Karpas-422 (cell line): ENCODE results near the gene ANKRD33B. TPM values are rescaled to one million over a fixed set of nuclear protein-coding genes. Genes with fewer than 3 reads are reported as not detected.
A peak's percentile ranks its signal among the peaks of the same experiment; 100 is the strongest.
"Not testable (repeated sequence)": the region's sequence is repeated elsewhere in the genome, so short reads cannot be mapped to it uniquely, and the experiment has no call there.

Experiments
- DNase-seq: peaks from one replicate; pipeline ENCODE4 v3.0.0-alpha.2; 2015
- H2AFZ ChIP-seq: fragments of 200-600 bp; sonication (generic); 2 replicates; pipeline ENCODE4 v1.6.1; 2014; ENCODE audit warnings: antibody characterized with exemption, low read length, mixed read lengths
- H3K27ac ChIP-seq: fragments of 200-600 bp; sonication (generic); 2 replicates; pipeline ENCODE4 v1.5.1; 2014; ENCODE audit warnings: mild to moderate bottlenecking, low read length, moderate library complexity
- H3K27me3 ChIP-seq: fragments of 200-600 bp; sonication (generic); 2 replicates; pipeline ENCODE4 v1.6.1; 2014; ENCODE audit warnings: low read length, mixed read lengths
- H3K36me3 ChIP-seq: fragments of 200-600 bp; sonication (generic); 2 replicates; pipeline ENCODE4 v1.6.1; 2014; ENCODE audit warnings: low read length, mixed read lengths; ENCODE audit not compliant: insufficient read depth
- H3K4me1 ChIP-seq: fragments of 200-600 bp; sonication (generic); 2 replicates; pipeline ENCODE4 v1.6.1; 2014; ENCODE audit warnings: mild to moderate bottlenecking, low read length, mixed read lengths
- H3K4me2 ChIP-seq: fragments of 200-600 bp; sonication (generic); 2 replicates; pipeline ENCODE4 v1.6.1; 2014; ENCODE audit warnings: low read length, low read depth, mild to moderate bottlenecking; ENCODE audit not compliant: poor library complexity, severe bottlenecking
- H3K4me3 ChIP-seq: fragments of 200-600 bp; sonication (generic); 2 replicates; pipeline ENCODE4 v1.5.1; 2014; ENCODE audit warnings: mild to moderate bottlenecking, antibody characterized with exemption, low read length, mixed read lengths
- H3K79me2 ChIP-seq: fragments of 200-600 bp; sonication (generic); 2 replicates; pipeline ENCODE4 v1.6.1; 2014; ENCODE audit warnings: mild to moderate bottlenecking, low read length, mixed read lengths
- H3K9ac ChIP-seq: fragments of 200-600 bp; sonication (generic); 2 replicates; pipeline ENCODE4 v1.6.0; 2014; ENCODE audit warnings: low read length
- H3K9me2 ChIP-seq: fragments of 200-600 bp; sonication (generic), shearing (Covaris generic); replicated peaks from 2 replicates; pipeline ENCODE4 v1.6.0; 2014; ENCODE audit warnings: mild to moderate bottlenecking, low read length, moderate library complexity; ENCODE audit not compliant: insufficient read depth
- H3K9me3 ChIP-seq: fragments of 300-700, 200-600 bp; sonication (generic); 2 replicates; pipeline ENCODE4 v1.6.1; 2014; ENCODE audit warnings: low read length, mixed read lengths
- H4K20me1 ChIP-seq: fragments of 200-600 bp; sonication (generic); 2 replicates; pipeline ENCODE4 v1.6.1; 2014; ENCODE audit warnings: mild to moderate bottlenecking, antibody characterized with exemption, low read length, low read depth; ENCODE audit not compliant: insufficient read depth
- total RNA-seq: library from RNA; depleted of rRNA; stranded (reverse); fragments of >200 nt; shearing (Covaris generic); gene quantifications from 2 replicates; pipeline ENCODE4 v1.2.3, GENCODE V29; 2014; ENCODE audit warnings: low replicate concordance

ANKRD33B gene
- total RNA-seq, 1 experiment from 2014 or later: 0.48 TPM

DNA sequence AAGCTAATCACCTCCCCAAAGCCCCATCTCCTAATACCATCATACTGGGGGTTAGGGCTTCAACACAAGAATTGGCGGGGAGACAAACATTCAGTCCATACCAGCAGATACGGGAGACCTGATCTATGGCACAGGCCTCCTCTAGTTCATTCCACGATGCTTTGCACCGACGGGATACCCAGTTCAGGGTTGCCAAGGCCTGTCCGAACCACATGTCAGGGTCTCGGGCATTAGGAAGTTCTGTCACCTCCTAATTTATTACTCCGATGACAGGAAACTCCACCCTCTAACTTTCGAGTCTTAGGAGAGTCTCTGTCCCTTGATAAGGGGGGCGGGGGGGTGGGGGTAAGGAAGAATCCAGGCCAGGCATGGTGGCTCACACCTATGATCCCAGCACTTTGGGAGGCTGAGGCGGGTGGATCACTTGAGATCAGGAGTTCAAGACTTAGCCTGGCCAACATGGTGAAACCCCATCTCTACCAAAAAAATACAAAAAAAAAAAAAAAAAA is 23.8 kb upstream of the ANKRD33B start:
- H3K4me3 ChIP-seq: no peak overlapping the region
- peaks cover 14% of the 10 kb centered on the region for H3K4me1 ChIP-seq
- no peaks in the 10 kb centered on the region for H4K20me1 ChIP-seq
- no peaks in the 10 kb centered on the region for H3K27me3 ChIP-seq
- no peak overlapping the region for H3K27ac ChIP-seq
- no peak for DNase-seq
- H3K36me3 ChIP-seq: no peaks in the 10 kb centered on the region
- H3K9me3 ChIP-seq: no peaks in the 10 kb centered on the region
- H3K4me2 ChIP-seq: no peak overlapping the region
- H3K79me2 ChIP-seq: no peaks in the 10 kb centered on the region
- H3K9me2 ChIP-seq: no peaks in the 10 kb centered on the region
- no peak overlapping the region for H2AFZ ChIP-seq
- no peak overlapping the region for H3K9ac ChIP-seq

DNA sequence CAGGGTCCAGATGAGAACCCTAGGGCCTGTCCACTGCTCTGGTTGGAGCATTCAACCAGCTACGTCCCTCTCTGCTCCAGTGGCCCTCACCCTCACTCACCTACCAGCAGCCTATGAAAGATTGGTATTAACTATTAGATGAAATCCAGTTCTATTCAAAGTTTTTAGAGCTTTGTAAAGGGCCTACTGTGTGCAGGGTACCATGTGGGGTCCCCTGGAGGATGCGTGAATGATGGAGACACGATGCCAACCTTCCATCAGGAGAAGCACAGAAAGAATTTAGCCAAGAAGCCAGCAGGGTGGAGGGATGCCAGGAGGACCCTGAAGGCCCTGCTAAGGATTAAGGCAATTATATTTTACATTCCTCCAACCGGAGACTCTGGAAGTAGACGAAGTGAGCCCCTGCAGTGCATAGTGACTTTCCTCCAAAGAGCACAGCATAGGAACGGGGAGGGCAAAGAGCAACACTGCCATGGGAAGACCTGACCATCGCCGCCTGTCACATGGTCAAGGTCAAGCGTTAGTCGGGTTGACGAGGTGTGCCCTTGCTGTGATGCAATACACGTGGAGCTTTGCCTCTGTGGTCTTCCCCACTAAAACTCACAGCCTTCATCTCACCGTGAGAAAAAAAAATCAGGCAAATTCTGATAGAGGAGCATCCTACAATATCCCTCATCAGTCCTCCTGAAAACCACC is 22.8 kb upstream of the ANKRD33B start:
- Histone ChIP-seq H4K20me1 (no peaks in the 10 kb centered on the region), H3K27me3 (no peaks in the 10 kb centered on the region), H3K27ac (no peak overlapping the region), H3K36me3 (no peaks in the 10 kb centered on the region), H3K9ac (no peak overlapping the region), H3K79me2 (no peaks in the 10 kb centered on the region), H3K9me3 (no peaks in the 10 kb centered on the region), H3K9me2 (no peaks in the 10 kb centered on the region), H2AFZ (no peak overlapping the region), H3K4me3 (no peak overlapping the region), H3K4me1 (peaks cover 14% of the 10 kb centered on the region), H3K4me2 (no peak overlapping the region)
- DNase-seq: no peak

DNA sequence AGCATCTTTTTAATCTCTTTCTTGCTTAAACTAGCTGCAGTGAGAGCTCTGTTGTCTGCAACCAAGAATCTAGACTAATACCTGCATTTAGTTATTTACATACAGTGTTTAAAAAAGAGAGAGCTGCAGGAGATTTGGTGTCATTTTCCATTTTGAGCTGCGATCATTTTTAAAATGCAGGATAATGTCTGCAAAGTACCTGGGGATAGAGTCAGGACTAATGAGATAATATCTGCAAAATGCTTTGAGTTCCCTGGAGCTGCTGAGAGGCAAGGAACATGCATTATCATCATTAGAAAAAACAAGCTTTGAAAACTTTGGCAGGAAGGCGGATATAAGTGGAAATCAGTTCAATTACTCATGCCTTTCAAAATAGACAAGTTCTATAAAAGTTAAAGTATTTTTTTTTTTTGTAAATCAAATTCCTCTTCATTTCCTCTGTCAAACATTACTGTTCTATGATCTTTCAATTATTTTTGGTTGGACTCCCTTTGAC is 21.8 kb upstream of the ANKRD33B start:
- Histone ChIP-seq H3K27me3 (no peaks in the 10 kb centered on the region), H3K9me2 (no peaks in the 10 kb centered on the region), H3K9me3 (no peaks in the 10 kb centered on the region), H3K36me3 (no peaks in the 10 kb centered on the region), H2AFZ (no peak overlapping the region), H4K20me1 (no peaks in the 10 kb centered on the region), H3K4me2 (no peak overlapping the region), H3K4me1 (peaks cover 13% of the 10 kb centered on the region), H3K79me2 (no peaks in the 10 kb centered on the region), H3K27ac (no peak overlapping the region), H3K9ac (no peak overlapping the region), H3K4me3 (no peak overlapping the region)
- DNase-seq: no peak

DNA sequence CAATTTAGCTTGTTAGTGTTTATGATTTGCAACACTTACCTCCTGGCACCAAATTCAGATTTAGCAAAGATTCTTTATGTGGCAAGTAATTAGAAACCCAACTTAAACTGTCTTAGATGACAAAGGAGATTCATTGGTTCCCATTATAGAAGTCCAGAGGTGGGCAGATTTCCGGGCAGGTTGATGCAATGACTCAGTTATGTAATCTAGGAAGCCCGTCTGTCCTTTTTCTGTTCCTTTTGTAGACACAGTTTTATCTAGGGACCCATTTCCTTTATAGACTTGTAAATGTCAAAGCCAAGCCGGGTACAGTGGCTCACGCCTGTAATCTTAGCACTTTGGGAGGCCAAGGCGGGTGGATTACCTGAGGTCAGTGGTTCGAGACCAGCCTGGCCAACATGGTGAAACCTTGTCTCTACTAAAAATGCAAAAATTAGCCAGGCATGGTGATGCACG is 20.3 kb upstream of the ANKRD33B start:
- no peaks in the 10 kb centered on the region for H3K27me3 ChIP-seq
- H3K4me1 ChIP-seq: peaks cover 6% of the 10 kb centered on the region
- H3K9ac ChIP-seq: no peak overlapping the region
- DNase-seq: peak; percentile 47
- H3K9me3 ChIP-seq: no peaks in the 10 kb centered on the region
- no peaks in the 10 kb centered on the region for H3K36me3 ChIP-seq
- no peak overlapping the region for H2AFZ ChIP-seq
- H4K20me1 ChIP-seq: no peaks in the 10 kb centered on the region
- no peak overlapping the region for H3K4me3 ChIP-seq
- H3K27ac ChIP-seq: no peak overlapping the region
- no peak overlapping the region for H3K4me2 ChIP-seq
- no peaks in the 10 kb centered on the region for H3K9me2 ChIP-seq
- H3K79me2 ChIP-seq: no peaks in the 10 kb centered on the region

DNA sequence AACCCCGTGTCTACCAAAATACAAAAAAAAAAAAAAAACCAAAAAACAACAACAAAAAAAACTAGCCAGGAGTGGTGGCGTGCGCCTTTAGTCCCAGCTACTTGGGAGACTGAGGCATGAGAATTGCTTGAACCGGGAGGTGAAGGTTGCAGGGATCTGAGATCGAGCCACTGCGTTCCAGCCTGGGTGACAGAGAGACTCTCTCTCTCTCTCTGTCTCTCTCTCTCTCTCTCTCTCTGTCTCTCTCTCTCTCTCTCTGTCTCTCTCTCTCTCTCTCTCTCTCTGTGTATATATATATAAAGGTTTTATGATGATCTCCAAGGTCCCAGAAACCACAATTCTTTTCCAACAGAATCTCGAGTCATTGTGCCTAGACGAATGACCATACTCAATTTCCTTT is 18.8 kb upstream of the ANKRD33B start:
- Histone ChIP-seq H3K4me2 (no peak overlapping the region), H3K27ac (no peak overlapping the region), H3K27me3 (no peaks in the 10 kb centered on the region), H2AFZ (no peak overlapping the region), H3K9me3 (no peaks in the 10 kb centered on the region), H3K9me2 (no peaks in the 10 kb centered on the region), H3K36me3 (no peaks in the 10 kb centered on the region), H3K9ac (no peak overlapping the region), H3K4me1 (peaks cover 6% of the 10 kb centered on the region), H3K4me3 (no peak overlapping the region), H4K20me1 (no peaks in the 10 kb centered on the region), H3K79me2 (no peaks in the 10 kb centered on the region)
- DNase-seq: no peak

DNA sequence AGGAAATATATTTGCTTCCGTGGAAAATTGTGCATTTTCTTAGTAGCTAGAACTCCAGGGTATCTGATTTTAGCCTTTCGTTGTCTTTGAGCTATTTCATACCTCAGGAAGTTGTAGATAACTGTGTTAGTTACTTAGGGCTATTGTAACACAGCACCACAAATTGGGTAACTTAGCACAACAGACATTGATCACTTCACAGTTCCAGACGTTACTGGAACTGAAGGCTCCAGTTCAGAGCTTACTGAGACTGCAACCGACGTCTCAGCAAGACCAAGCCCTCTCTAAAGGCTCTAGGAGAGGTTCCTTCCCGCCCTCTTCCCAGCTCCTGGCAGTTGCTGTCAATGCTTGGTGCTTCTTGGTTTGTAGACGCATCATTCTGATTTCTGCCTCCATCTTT is 17.7 kb upstream of the ANKRD33B start:
- no peaks in the 10 kb centered on the region for H3K36me3 ChIP-seq
- H3K9me2 ChIP-seq: no peaks in the 10 kb centered on the region
- no peak for DNase-seq
- H3K9ac ChIP-seq: no peak overlapping the region
- no peaks in the 10 kb centered on the region for H4K20me1 ChIP-seq
- no peaks in the 10 kb centered on the region for H3K9me3 ChIP-seq
- H2AFZ ChIP-seq: no peak overlapping the region
- H3K79me2 ChIP-seq: no peaks in the 10 kb centered on the region
- H3K27me3 ChIP-seq: no peaks in the 10 kb centered on the region
- H3K4me2 ChIP-seq: no peak overlapping the region
- H3K4me3 ChIP-seq: no peak overlapping the region
- no peak overlapping the region for H3K27ac ChIP-seq
- peaks cover 6% of the 10 kb centered on the region for H3K4me1 ChIP-seq

DNA sequence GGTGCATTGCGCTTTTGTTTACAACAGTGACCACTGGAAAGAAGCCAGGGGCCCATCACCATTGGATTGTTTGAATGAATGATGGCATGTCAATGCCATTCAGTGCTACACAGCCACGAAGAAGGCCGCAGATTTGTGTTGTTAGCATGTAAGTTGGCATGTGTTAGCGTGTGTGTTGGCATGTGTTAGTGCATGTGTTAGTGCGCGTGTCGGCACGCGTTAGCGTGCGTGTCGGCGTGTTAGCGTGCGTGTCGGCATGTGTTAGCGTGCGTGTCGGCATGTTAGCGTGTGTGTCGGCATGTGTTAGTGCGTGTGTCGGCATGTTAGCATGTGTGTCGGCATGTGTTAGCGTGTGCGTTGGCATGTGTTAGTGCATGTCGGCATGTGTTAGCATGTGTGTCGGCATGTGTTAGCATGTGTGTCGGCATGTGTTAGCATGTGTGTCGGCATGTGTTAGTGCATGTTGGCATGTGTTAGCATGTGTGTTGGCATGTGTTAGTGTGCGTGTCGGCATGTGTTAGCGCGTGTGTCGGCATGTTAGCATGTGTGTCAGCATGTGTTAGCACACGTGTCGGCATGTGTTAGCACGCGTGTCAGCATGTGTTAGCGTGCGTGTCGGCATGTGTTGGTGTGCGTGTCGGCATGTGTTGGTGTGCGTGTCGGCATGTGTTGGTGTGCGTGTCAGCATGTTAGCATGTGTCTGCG is 15.3 kb upstream of the ANKRD33B start:
- no peak overlapping the region for H2AFZ ChIP-seq
- peaks cover 6% of the 10 kb centered on the region for H3K4me1 ChIP-seq
- no peaks in the 10 kb centered on the region for H3K9me3 ChIP-seq
- H3K27ac ChIP-seq: no peak overlapping the region
- H3K36me3 ChIP-seq: no peaks in the 10 kb centered on the region
- no peak for DNase-seq
- H3K9me2 ChIP-seq: no peaks in the 10 kb centered on the region
- H3K79me2 ChIP-seq: no peaks in the 10 kb centered on the region
- no peaks in the 10 kb centered on the region for H4K20me1 ChIP-seq
- H3K4me3 ChIP-seq: no peak overlapping the region
- no peak overlapping the region for H3K4me2 ChIP-seq
- H3K9ac ChIP-seq: no peak overlapping the region
- no peaks in the 10 kb centered on the region for H3K27me3 ChIP-seq

DNA sequence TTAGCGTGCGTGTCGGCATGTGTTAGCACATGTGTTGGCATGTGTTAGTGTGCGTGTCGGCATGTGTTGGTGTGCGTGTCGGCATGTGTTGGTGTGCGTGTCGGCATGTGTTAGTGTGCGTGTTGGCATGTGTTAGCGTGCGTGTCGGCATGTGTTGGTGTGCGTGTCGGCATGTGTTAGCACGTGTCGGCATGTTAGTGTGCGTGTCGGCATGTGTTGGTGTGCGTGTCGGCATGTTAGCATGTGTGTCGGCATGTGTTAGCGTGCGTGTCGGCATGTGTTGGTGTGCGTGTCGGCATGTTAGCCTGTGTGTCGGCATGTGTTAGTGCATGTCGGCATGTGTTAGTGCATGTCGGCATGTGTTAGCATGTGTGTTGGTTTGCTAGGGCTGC is 14.8 kb upstream of the ANKRD33B start:
- not testable (repeated sequence) for H3K27ac ChIP-seq, H4K20me1 ChIP-seq, H3K4me1 ChIP-seq, H3K4me3 ChIP-seq, H3K9me2 ChIP-seq, H3K9me3 ChIP-seq, H3K79me2 ChIP-seq, DNase-seq, H3K4me2 ChIP-seq, H2AFZ ChIP-seq, H3K27me3 ChIP-seq, H3K9ac ChIP-seq, H3K36me3 ChIP-seq
